ENCODE results near the gene FOXN3. TPM values are rescaled to one million over a fixed set of nuclear protein-coding genes. Genes with fewer than 3 reads are reported as not detected.

FOXN3 gene
- total RNA-seq, 1 experiment from 2014 or later, result 8.8 TPM

DNA sequence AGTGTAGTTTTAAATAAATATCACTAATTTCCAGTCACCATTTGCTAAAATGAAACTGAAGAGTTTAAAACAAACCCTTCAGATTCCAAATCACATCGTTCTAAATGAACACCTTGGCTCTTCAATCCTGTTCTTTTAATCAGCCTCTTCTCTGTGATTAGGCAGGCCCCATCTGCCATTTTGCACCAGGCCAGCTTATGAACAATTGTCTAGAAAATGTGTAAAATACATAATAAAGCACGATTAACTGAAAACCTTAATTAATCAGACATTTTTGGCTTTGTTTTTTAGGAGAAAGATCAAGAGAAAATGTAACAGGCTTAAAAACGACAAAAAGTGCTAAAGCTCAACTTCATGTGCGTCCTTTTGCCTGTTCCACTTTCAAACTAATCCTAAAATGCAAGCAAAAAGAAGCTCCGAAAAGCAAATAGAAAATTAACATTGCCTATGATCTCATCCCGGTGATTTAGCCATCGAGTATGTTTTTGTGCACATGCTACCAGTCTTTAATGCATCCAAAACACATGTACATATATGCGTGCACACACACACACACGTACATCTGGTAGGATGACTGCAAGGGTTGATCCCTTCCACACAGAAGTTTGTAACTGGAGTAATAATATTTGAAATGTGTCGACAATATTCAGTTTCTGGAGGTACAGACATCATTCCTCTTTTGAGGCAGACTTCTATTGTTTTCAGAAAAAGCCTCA, 288.6 kb downstream of the FOXN3 start:
- DNase-seq (ENCODE audit: low read depth, low spot score) (no peak), ATAC-seq (no peak)
- Histone ChIP-seq H3K9me3 (ENCODE audit: control insufficient read depth, insufficient read depth, low read depth, low read length) (no peaks in the 10 kb centered on the region), H3K4me1 (ENCODE audit: control insufficient read depth, insufficient read depth, low read length) (no peaks in the 10 kb centered on the region), H3K4me3 (ENCODE audit: low read depth in 2 of 2, low read length in 2 of 2) (no peak overlapping the region), H3K27me3 (ENCODE audit: control insufficient read depth, insufficient read depth, low read length) (no peaks in the 10 kb centered on the region), H3K27ac (ENCODE audit: low read length) (no peak overlapping the region), H3K36me3 (ENCODE audit: control insufficient read depth, insufficient read depth, low read length) (no peaks in the 10 kb centered on the region)
- intact Hi-C loops (cut with micrococcal nuclease; ENCODE audit: unreplicated experiment) (no loop called here), in situ Hi-C loops (cut with HindIII; ENCODE audit: low pct_unique_long_range_greater_than_20kb, low sequenced_read_pairs) (no loop called here)
- TF ChIP-seq, protein P1, sequence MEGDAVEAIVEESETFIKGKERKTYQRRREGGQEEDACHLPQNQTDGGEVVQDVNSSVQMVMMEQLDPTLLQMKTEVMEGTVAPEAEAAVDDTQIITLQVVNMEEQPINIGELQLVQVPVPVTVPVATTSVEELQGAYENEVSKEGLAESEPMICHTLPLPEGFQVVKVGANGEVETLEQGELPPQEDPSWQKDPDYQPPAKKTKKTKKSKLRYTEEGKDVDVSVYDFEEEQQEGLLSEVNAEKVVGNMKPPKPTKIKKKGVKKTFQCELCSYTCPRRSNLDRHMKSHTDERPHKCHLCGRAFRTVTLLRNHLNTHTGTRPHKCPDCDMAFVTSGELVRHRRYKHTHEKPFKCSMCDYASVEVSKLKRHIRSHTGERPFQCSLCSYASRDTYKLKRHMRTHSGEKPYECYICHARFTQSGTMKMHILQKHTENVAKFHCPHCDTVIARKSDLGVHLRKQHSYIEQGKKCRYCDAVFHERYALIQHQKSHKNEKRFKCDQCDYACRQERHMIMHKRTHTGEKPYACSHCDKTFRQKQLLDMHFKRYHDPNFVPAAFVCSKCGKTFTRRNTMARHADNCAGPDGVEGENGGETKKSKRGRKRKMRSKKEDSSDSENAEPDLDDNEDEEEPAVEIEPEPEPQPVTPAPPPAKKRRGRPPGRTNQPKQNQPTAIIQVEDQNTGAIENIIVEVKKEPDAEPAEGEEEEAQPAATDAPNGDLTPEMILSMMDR (IDR thresholded peaks at IDR 0.05), result no peak
- TF ChIP-seq POLR2AphosphoS5 (IDR thresholded peaks at IDR 0.05; ENCODE audit: low read depth, low read length), result no peak
- TF ChIP-seq SIN3A (IDR thresholded peaks at IDR 0.05; ENCODE audit: borderline replicate concordance, insufficient read depth, low read depth, low read length), result no peak
- TF ChIP-seq, protein P2, sequence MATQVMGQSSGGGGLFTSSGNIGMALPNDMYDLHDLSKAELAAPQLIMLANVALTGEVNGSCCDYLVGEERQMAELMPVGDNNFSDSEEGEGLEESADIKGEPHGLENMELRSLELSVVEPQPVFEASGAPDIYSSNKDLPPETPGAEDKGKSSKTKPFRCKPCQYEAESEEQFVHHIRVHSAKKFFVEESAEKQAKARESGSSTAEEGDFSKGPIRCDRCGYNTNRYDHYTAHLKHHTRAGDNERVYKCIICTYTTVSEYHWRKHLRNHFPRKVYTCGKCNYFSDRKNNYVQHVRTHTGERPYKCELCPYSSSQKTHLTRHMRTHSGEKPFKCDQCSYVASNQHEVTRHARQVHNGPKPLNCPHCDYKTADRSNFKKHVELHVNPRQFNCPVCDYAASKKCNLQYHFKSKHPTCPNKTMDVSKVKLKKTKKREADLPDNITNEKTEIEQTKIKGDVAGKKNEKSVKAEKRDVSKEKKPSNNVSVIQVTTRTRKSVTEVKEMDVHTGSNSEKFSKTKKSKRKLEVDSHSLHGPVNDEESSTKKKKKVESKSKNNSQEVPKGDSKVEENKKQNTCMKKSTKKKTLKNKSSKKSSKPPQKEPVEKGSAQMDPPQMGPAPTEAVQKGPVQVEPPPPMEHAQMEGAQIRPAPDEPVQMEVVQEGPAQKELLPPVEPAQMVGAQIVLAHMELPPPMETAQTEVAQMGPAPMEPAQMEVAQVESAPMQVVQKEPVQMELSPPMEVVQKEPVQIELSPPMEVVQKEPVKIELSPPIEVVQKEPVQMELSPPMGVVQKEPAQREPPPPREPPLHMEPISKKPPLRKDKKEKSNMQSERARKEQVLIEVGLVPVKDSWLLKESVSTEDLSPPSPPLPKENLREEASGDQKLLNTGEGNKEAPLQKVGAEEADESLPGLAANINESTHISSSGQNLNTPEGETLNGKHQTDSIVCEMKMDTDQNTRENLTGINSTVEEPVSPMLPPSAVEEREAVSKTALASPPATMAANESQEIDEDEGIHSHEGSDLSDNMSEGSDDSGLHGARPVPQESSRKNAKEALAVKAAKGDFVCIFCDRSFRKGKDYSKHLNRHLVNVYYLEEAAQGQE (IDR thresholded peaks at IDR 0.05; ENCODE audit: insufficient read depth in 1 of 2, low read depth in 2 of 2, low read length in 1 of 2), result no peak
- no peak for TF ChIP-seq TCF7L2 (IDR thresholded peaks at IDR 0.05; ENCODE audit: low read depth, low read length)
- ChIA-PET POLR2A (no interaction called here), CTCF (no interaction called here)
- BruUV-seq (replicated peaks), result no TSS peak

DNA sequence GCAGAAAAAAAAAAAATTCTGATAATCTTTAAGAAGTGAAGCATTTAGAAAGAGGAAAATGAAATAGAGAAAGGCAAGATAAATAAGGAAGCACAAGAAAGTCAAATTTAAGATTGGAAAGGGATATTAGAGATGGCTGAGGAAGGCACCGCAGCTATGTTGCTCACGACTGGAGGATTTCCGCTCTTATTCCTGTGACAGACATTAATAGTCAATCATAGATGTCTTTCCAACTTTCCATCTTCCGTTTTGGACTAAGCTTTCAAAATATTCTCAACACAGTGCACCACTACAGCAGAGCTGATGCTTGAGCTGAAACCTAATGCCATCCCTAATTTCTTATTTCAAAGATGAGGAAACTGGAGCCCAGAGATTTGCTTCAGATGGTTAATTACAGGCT, 290.6 kb downstream of the FOXN3 start:
- Histone ChIP-seq H3K9me3 (ENCODE audit: control insufficient read depth, insufficient read depth, low read depth, low read length) (no peaks in the 10 kb centered on the region), H3K27me3 (ENCODE audit: control insufficient read depth, insufficient read depth, low read length) (no peaks in the 10 kb centered on the region), H3K36me3 (ENCODE audit: control insufficient read depth, insufficient read depth, low read length) (no peaks in the 10 kb centered on the region), H3K4me3 (ENCODE audit: low read depth in 2 of 2, low read length in 2 of 2) (no peak overlapping the region), H3K27ac (ENCODE audit: low read length) (no peak overlapping the region), H3K4me1 (ENCODE audit: control insufficient read depth, insufficient read depth, low read length) (no peaks in the 10 kb centered on the region)
- CTCF ChIA-PET, result no interaction called here
- in situ Hi-C loops (cut with HindIII; ENCODE audit: low pct_unique_long_range_greater_than_20kb, low sequenced_read_pairs), result no loop called here
- POLR2A ChIA-PET, result no interaction called here
- BruUV-seq (replicated peaks), result no TSS peak
- no peak for TF ChIP-seq SIN3A (IDR thresholded peaks at IDR 0.05; ENCODE audit: borderline replicate concordance, insufficient read depth, low read depth, low read length)
- TF ChIP-seq, protein P2 (IDR thresholded peaks at IDR 0.05; ENCODE audit: insufficient read depth in 1 of 2, low read depth in 2 of 2, low read length in 1 of 2), result no peak
- ATAC-seq (no peak), DNase-seq (ENCODE audit: low read depth, low spot score) (no peak)
- intact Hi-C loops (cut with micrococcal nuclease; ENCODE audit: unreplicated experiment), result no loop called here
